Panc1 (cell line): ENCODE data around the gene CARMIL3. TPM values are rescaled to one million over a fixed set of nuclear protein-coding genes. Genes with fewer than 3 reads are reported as not detected.

ENCODE experiments used
- ATAC-seq: fragments of 200-7000 bp; cut with Tn5 transposase; 2 replicates; pipeline ENCODE4 v1.9.1; 2020; ENCODE audit warnings: mild to moderate bottlenecking, moderate library complexity
- BruUV-seq: library from RNA; stranded (reverse); fragments of 400-500 nt; replicated peaks from 2 replicates; lab custom pipeline; 2021; lab: Mats Ljungman, UMichigan
- CTCF ChIA-PET: fragments of 300-600 bp; sonication (Branson Sonifier 250); formaldehyde crosslinking; loops from one replicate; lab custom pipeline; 2022; ENCODE audit warnings: antibody characterized with exemption; lab: Charles Lee
- POLR2A ChIA-PET: fragments of 300-600 bp; sonication (Branson Sonifier 250); formaldehyde crosslinking; loops from one replicate; lab custom pipeline; 2022; ENCODE audit warnings: antibody characterized with exemption; lab: Charles Lee
- DNase-seq: peaks from one replicate; pipeline ENCODE4 v3.0.0-alpha.2; 2010; ENCODE audit warnings: low read depth, low spot score
- H3K27ac ChIP-seq: 2 replicates; pipeline ENCODE4 v1.5.1; 2011; ENCODE audit warnings: mild to moderate bottlenecking, low read length, inconsistent platforms
- H3K27me3 ChIP-seq: fragments of 200-500 bp; sonication (Bioruptor generic); 2 replicates; pipeline ENCODE4 v1.6.0; 2014; ENCODE audit warnings: low read length, inconsistent platforms; ENCODE audit not compliant: control insufficient read depth, insufficient read depth
- H3K36me3 ChIP-seq: fragments of 200-500 bp; sonication (Bioruptor generic); 2 replicates; pipeline ENCODE4 v1.5.1; 2014; ENCODE audit warnings: inconsistent platforms, mild to moderate bottlenecking, low read length, moderate library complexity; ENCODE audit not compliant: control insufficient read depth, insufficient read depth
- H3K4me1 ChIP-seq: 2 replicates; pipeline ENCODE4 v1.5.1; 2011; ENCODE audit warnings: inconsistent platforms, mild to moderate bottlenecking, low read length, moderate library complexity; ENCODE audit not compliant: control insufficient read depth, insufficient read depth
- H3K4me3 ChIP-seq, 2 experiments: 2 replicates each; pipeline ENCODE4 v1.5.1; 2011 to 2012; ENCODE audit warnings: low read depth in 2 of 2, low read length in 2 of 2, mild to moderate bottlenecking in 2 of 2, inconsistent platforms in 1 of 2, moderate library complexity in 1 of 2
- H3K9me3 ChIP-seq: fragments of 200-500 bp; sonication (Bioruptor generic); 2 replicates; pipeline ENCODE4 v1.5.1; 2014; ENCODE audit warnings: low read depth, mild to moderate bottlenecking, inconsistent platforms, low read length, moderate library complexity; ENCODE audit not compliant: control insufficient read depth, insufficient read depth
- CTCF ChIP-seq: fragments of 450-650 bp; IDR thresholded peaks from 2 replicates; pipeline ENCODE4 v1.5.1; 2017; ENCODE audit warnings: mild to moderate bottlenecking
- POLR2AphosphoS5 ChIP-seq: IDR thresholded peaks from 2 replicates; pipeline ENCODE4 v1.6.1; 2012; ENCODE audit warnings: mild to moderate bottlenecking, low read depth, low read length, moderate library complexity
- REST ChIP-seq, 2 experiments: IDR thresholded peaks; 2 replicates each; pipeline ENCODE4 v1.6.1; 2011 to 2012; ENCODE audit warnings: low read depth in 2 of 2, control low read depth in 1 of 2, low read length in 1 of 2, mild to moderate bottlenecking in 1 of 2, moderate library complexity in 1 of 2; ENCODE audit not compliant: insufficient read depth in 1 of 2
- SIN3A ChIP-seq: IDR thresholded peaks from 2 replicates; pipeline ENCODE4 v1.6.1; 2012; ENCODE audit warnings: low read depth, mild to moderate bottlenecking, low read length, moderate library complexity, borderline replicate concordance; ENCODE audit not compliant: insufficient read depth
- TCF7L2 ChIP-seq: IDR thresholded peaks from 2 replicates; pipeline ENCODE4 v1.6.1; 2011; ENCODE audit warnings: mild to moderate bottlenecking, low read depth, low read length, inconsistent platforms
- in situ Hi-C: cut with HindIII; loops from 2 replicates; pipeline ENCODE4 v1.10.0; 2016; ENCODE audit warnings: low sequenced_read_pairs, low pct_unique_long_range_greater_than_20kb
- intact Hi-C: fragments of 100-400 bp; cut with micrococcal nuclease; formaldehyde crosslinking; loops from one replicate; pipeline ENCODE4 v1.10.0; 2022; ENCODE audit not compliant: unreplicated experiment
- total RNA-seq: library from RNA; stranded (reverse); gene quantifications from one replicate; pipeline ENCODE4 v1.2.1, GENCODE V29; 2021; ENCODE audit not compliant: unreplicated experiment

CARMIL3 gene
- total RNA-seq, 1 experiment from 2014 or later, result 0.15 TPM

- DNase-seq (no peak), ATAC-seq (no peak)
- no peak overlapping the region for H3K27ac ChIP-seq
- CTCF ChIA-PET, result no interaction called here
- no peaks in the 10 kb centered on the region for H3K4me1 ChIP-seq
- no peak overlapping the region for H3K4me3 ChIP-seq
- in situ Hi-C loops (no loop called here), intact Hi-C loops (no loop called here)
- no peaks in the 10 kb centered on the region for H3K36me3 ChIP-seq
- no peaks in the 10 kb centered on the region for H3K27me3 ChIP-seq
- TF ChIP-seq CTCF (no peak), TCF7L2 (no peak), POLR2AphosphoS5 (no peak), SIN3A (no peak), REST (IDR thresholded peaks at IDR 0.05; ENCODE audit: insufficient read depth in 1 of 2, low read depth in 2 of 2, low read length in 1 of 2) (no peak)
- no peaks in the 10 kb centered on the region for H3K9me3 ChIP-seq
- BruUV-seq, result no TSS peak
- POLR2A ChIA-PET, result no interaction called here
These were observed 49.2 kb downstream of the CARMIL3 start for GRCh38 chr14:24100982-24101494.

- Histone ChIP-seq H3K36me3 (no peaks in the 10 kb centered on the region), H3K9me3 (no peaks in the 10 kb centered on the region), H3K4me1 (no peaks in the 10 kb centered on the region), H3K27ac (no peak overlapping the region), H3K4me3 (no peak overlapping the region), H3K27me3 (no peaks in the 10 kb centered on the region)
- in situ Hi-C loops, result no loop called here
- ChIA-PET POLR2A (no interaction called here), CTCF (no interaction called here)
- DNase-seq (no peak), ATAC-seq (no peak)
- BruUV-seq, result TSS peak; percentile 48
- intact Hi-C loops, result no loop called here
- TF ChIP-seq TCF7L2 (no peak), CTCF (no peak), POLR2AphosphoS5 (no peak), REST (IDR thresholded peaks at IDR 0.05; ENCODE audit: insufficient read depth in 1 of 2, low read depth in 2 of 2, low read length in 1 of 2) (no peak), SIN3A (no peak)
These were observed 50.7 kb downstream of the CARMIL3 start for GRCh38 chr14:24102357-24103048.
